Parathyroid adenoma (tissue), 2 donors: ENCODE data around the gene TXNDC5.
"Not testable (repeated sequence)": the region's sequence is repeated elsewhere in the genome, so short reads cannot be mapped to it uniquely, and the experiment has no call there.

Source experiments
- H2AFZ ChIP-seq: fragments of 300-600 bp; sonication (generic); one replicate; pipeline ENCODE4 v1.7.0; 2017; ENCODE audit warnings: antibody characterized with exemption, mild to moderate bottlenecking
- H3K27ac ChIP-seq: fragments of 300-600 bp; sonication (generic); one replicate; pipeline ENCODE4 v1.7.0; 2017
- H3K27me3 ChIP-seq: fragments of 300-600 bp; sonication (generic); one replicate; pipeline ENCODE4 v1.7.0; 2017; ENCODE audit warnings: low read length; ENCODE audit not compliant: control insufficient read depth, insufficient read depth
- H3K36me3 ChIP-seq: fragments of 300-600 bp; sonication (generic); one replicate; pipeline ENCODE4 v1.7.0; 2017; ENCODE audit warnings: low read length; ENCODE audit not compliant: control insufficient read depth, insufficient read depth
- H3K4me1 ChIP-seq: fragments of 300-600 bp; sonication (generic); one replicate; pipeline ENCODE4 v1.7.0; 2017; ENCODE audit warnings: control low read depth
- H3K4me2 ChIP-seq: fragments of 300-600 bp; sonication (generic); one replicate; pipeline ENCODE4 v1.7.0; 2017; ENCODE audit warnings: low read length
- H3K4me3 ChIP-seq: fragments of 300-600 bp; sonication (generic); one replicate; pipeline ENCODE4 v1.7.0; 2017; ENCODE audit warnings: low read depth, low read length
- H3K79me2 ChIP-seq: fragments of 300-600 bp; sonication (generic); one replicate; pipeline ENCODE4 v1.7.0; 2017; ENCODE audit warnings: control low read depth
- H3K9ac ChIP-seq: fragments of 300-600 bp; sonication (generic); one replicate; pipeline ENCODE4 v1.7.0; 2017; ENCODE audit warnings: mild to moderate bottlenecking
- H3K9me3 ChIP-seq: fragments of 300-600 bp; sonication (generic); one replicate; pipeline ENCODE4 v1.7.0; 2017; ENCODE audit warnings: low read length; ENCODE audit not compliant: control insufficient read depth
- TF ChIP-seq, protein P1 (sequence below): fragments of 300-600 bp; sonication (generic); IDR thresholded peaks from one replicate; pipeline ENCODE4 v1.7.0; 2017; ENCODE audit warnings: antibody characterized with exemption, mild to moderate bottlenecking
- donor health status: primary hyperparathyroidism.

TXNDC5 gene

DNA sequence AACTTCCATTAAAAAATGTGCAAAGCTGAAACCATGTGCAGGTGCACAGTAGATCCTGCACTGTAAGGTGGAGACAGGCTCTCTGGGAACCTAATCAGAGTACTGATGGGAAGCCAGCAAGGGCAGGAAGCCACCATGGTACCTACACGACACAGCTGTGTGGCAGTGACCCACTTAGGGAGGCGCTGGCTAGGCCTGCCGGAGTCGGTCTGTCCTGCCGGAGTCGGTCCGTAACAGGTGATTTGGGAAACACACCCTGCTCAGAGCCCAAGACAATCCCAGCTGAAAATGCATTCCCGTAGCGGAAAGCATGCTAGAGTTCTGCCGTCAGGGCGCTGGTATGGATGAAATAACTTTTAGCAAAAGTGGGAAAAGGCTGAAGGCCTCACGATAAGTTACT lies 17.2 kb downstream of the TXNDC5 start:
- H3K9ac ChIP-seq = no peak overlapping the region
- no peak overlapping the region for H3K4me3 ChIP-seq
- TF ChIP-seq, protein P1, sequence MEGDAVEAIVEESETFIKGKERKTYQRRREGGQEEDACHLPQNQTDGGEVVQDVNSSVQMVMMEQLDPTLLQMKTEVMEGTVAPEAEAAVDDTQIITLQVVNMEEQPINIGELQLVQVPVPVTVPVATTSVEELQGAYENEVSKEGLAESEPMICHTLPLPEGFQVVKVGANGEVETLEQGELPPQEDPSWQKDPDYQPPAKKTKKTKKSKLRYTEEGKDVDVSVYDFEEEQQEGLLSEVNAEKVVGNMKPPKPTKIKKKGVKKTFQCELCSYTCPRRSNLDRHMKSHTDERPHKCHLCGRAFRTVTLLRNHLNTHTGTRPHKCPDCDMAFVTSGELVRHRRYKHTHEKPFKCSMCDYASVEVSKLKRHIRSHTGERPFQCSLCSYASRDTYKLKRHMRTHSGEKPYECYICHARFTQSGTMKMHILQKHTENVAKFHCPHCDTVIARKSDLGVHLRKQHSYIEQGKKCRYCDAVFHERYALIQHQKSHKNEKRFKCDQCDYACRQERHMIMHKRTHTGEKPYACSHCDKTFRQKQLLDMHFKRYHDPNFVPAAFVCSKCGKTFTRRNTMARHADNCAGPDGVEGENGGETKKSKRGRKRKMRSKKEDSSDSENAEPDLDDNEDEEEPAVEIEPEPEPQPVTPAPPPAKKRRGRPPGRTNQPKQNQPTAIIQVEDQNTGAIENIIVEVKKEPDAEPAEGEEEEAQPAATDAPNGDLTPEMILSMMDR = no peak
- no peaks in the 10 kb centered on the region for H3K27me3 ChIP-seq
- no peak overlapping the region for H3K4me2 ChIP-seq
- no peaks in the 10 kb centered on the region for H3K36me3 ChIP-seq
- no peaks in the 10 kb centered on the region for H3K79me2 ChIP-seq
- H3K27ac ChIP-seq = no peak overlapping the region
- H3K9me3 ChIP-seq = no peaks in the 10 kb centered on the region
- peaks cover 5% of the 10 kb centered on the region for H3K4me1 ChIP-seq
- H2AFZ ChIP-seq = no peak overlapping the region

DNA sequence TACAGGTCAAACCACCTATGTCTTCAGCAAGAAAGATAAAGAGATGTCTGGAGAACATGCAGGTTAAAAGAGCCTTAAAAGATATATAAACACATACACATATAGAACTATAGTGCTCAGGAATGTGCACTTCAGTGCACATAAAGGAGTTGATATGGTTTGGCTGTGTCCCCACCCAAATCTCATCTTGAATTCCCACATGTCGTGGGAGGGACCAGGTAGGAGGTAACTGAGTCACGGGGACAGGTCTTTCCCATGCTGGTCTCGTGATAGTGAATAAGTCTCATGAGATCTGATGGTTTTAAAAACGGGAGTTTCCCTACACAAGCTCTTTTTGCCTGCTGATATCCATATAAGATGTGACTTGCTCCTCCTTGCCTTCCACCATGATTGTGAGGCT lies 18.2 kb downstream of the TXNDC5 start:
- not testable (repeated sequence) for H3K4me3 ChIP-seq, H3K4me1 ChIP-seq, H3K27ac ChIP-seq, H3K9ac ChIP-seq, H2AFZ ChIP-seq, H3K27me3 ChIP-seq, H3K79me2 ChIP-seq, H3K36me3 ChIP-seq, H3K4me2 ChIP-seq, H3K9me3 ChIP-seq

DNA sequence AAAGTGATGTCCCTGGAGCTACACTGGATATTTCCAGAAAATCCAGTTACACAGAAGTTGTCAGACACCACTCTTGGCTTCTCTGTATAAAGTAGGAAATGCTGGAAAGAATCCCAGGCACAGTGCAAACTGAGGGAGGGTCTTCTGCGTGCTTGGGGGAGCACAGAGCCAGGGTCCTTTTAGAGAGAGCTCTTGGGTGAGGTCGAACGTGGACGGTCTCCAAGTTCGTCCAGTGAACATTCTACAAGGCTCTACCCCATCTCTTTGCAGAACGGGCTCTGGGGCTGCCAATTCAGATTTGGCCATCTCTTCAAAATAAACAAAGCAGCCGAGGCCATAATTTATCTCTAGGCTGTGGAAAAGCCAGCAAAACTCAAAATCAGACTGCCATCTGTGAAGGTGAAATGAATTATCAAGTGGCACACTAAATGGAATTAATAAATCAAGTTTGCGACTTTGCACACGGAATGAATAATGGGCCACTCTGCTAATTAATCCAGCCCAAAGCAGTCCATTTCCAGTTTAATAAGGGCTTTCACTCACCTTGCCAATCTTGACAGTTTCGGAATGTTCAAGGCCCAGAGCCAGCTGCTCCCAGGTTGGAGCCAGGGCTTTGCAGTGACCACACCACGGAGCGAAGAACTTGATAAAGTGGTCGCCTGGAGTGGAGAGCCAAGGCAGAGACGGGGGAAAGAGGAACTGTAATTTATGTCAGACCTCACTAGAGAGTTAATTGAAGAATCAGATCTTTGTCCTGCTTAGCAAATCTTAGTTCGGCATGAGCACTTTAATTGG lies 19.3 kb downstream of the TXNDC5 start:
- no peak overlapping the region for H2AFZ ChIP-seq
- no peaks in the 10 kb centered on the region for H3K27me3 ChIP-seq
- no peaks in the 10 kb centered on the region for H3K79me2 ChIP-seq
- H3K27ac ChIP-seq = no peak overlapping the region
- no peaks in the 10 kb centered on the region for H3K36me3 ChIP-seq
- H3K4me3 ChIP-seq = no peak overlapping the region
- no peak overlapping the region for H3K4me2 ChIP-seq
- H3K9ac ChIP-seq = no peak overlapping the region
- TF ChIP-seq, protein P1 = no peak
- peaks cover 5% of the 10 kb centered on the region for H3K4me1 ChIP-seq
- no peaks in the 10 kb centered on the region for H3K9me3 ChIP-seq

DNA sequence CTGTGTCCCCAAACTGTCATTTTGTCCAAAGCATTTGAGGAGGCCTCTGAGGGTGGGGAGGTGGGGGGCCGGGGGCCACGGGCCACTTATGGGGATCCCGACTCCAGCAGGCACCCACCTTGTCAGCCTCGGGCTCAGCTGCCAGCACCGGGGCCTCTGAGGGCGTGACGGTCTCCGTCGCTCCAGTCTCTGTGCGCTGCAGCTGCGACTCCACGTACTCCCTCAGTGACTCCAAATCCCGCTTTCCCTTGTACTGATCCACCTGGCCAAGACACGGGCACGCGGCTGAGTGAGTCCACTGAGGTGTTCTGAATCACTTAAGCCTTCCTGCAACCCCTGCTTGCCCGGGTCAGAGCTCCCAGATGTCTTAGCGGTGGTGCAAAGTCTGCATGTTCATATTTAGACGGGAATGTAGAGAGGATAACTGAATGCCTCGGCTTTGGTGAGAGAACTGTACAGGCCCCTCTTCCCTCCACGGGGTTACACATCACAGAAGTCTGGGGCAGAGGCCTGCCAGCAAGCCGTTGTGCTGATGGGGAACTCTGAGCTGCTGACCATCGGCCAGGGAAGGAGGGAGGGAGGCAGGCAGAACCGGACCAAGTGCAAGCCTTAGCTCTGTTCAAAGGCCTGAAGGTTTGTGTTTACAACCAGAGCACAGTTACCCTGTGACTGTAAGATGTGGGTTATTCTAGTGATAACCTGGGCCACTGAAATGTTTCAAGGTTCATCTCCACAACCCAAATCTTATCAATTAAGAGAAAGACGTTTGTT lies 21.8 kb downstream of the TXNDC5 start:
- H3K4me2 ChIP-seq = no peak overlapping the region

More for the DNA sequence above, 21.8 kb downstream of the TXNDC5 start:
- Histone ChIP-seq H3K9me3 (no peaks in the 10 kb centered on the region), H2AFZ (no peak overlapping the region), H3K36me3 (no peaks in the 10 kb centered on the region), H3K79me2 (no peaks in the 10 kb centered on the region), H3K9ac (no peak overlapping the region), H3K27ac (no peak overlapping the region), H3K4me1 (no peaks in the 10 kb centered on the region), H3K27me3 (no peaks in the 10 kb centered on the region), H3K4me3 (no peak overlapping the region)
- TF ChIP-seq, protein P1 = no peak
